Neural cell (in vitro differentiated cells): ENCODE data around the gene LPIN3. TPM values are rescaled to one million over a fixed set of nuclear protein-coding genes. Genes with fewer than 3 reads are reported as not detected.

Experiments
- H2AFZ ChIP-seq: fragments of 200-600, 300-800 bp; sonication (generic), shearing (Covaris generic); 2 replicates; pipeline ENCODE4 v1.6.0; 2014; ENCODE audit warnings: low read depth, mild to moderate bottlenecking, antibody characterized with exemption, low read length, moderate library complexity
- H3F3A ChIP-seq: fragments of 200-600 bp; shearing (Covaris generic); 2 replicates; pipeline ENCODE4 v1.6.1; 2016; ENCODE audit warnings: mild to moderate bottlenecking, moderate library complexity, mixed read lengths, antibody characterized with exemption, low read length; ENCODE audit not compliant: insufficient read depth, poor library complexity, severe bottlenecking
- H3K27ac ChIP-seq: fragments of 200-600, 300-800 bp; sonication (generic), shearing (Covaris generic); 2 replicates; pipeline ENCODE4 v1.5.1; 2014; ENCODE audit warnings: mild to moderate bottlenecking, low read length, moderate library complexity
- H3K27me3 ChIP-seq: fragments of 300-800, 200-600 bp; sonication (generic), shearing (Covaris generic); 2 replicates; pipeline ENCODE4 v1.6.0; 2014; ENCODE audit warnings: mild to moderate bottlenecking, low read depth, low read length, moderate library complexity; ENCODE audit not compliant: insufficient read depth
- H3K36me3 ChIP-seq: fragments of 300-800, 200-600 bp; sonication (generic), shearing (Covaris generic); 2 replicates; pipeline ENCODE4 v1.5.1; 2014; ENCODE audit warnings: mild to moderate bottlenecking, antibody characterized with exemption, low read length, moderate library complexity; ENCODE audit not compliant: insufficient read depth
- H3K4me2 ChIP-seq: fragments of 300-800, 200-600 bp; sonication (generic), shearing (Covaris generic); 2 replicates; pipeline ENCODE4 v1.6.0; 2014; ENCODE audit warnings: mild to moderate bottlenecking, low read length
- H3K4me3 ChIP-seq: fragments of 300-800, 200-600 bp; sonication (generic), shearing (Covaris generic); 2 replicates; pipeline ENCODE4 v1.5.1; 2014; ENCODE audit warnings: mild to moderate bottlenecking, low read length, moderate library complexity
- H3K79me2 ChIP-seq: fragments of 200-600 bp; shearing (Covaris generic); replicated peaks from 2 replicates; pipeline ENCODE4 v1.6.0; 2014; ENCODE audit warnings: mild to moderate bottlenecking, low read length, moderate library complexity; ENCODE audit not compliant: insufficient read depth
- H3K9ac ChIP-seq: fragments of 300-800, 200-600 bp; sonication (generic), shearing (Covaris generic); 2 replicates; pipeline ENCODE4 v1.6.1; 2016; ENCODE audit warnings: mild to moderate bottlenecking, low read length, mixed read lengths
- H3K9me2 ChIP-seq: fragments of 200-600 bp; shearing (Covaris generic); 2 replicates; pipeline ENCODE4 v1.6.1; 2016; ENCODE audit warnings: mild to moderate bottlenecking, low read length, mixed read lengths; ENCODE audit not compliant: insufficient read depth
- H3K9me3 ChIP-seq: fragments of 200-600, 300-800 bp; sonication (generic), shearing (Covaris generic); 2 replicates; pipeline ENCODE4 v1.6.1; 2016; ENCODE audit warnings: mild to moderate bottlenecking, mixed run types, low read length, moderate library complexity, mixed read lengths
- H4K20me1 ChIP-seq: fragments of 200-600 bp; shearing (Covaris generic); 2 replicates; pipeline ENCODE4 v1.6.1; 2016; ENCODE audit warnings: mild to moderate bottlenecking, mixed run types; ENCODE audit not compliant: insufficient read depth
- CTCF ChIP-seq: fragments of 450-650 bp; IDR thresholded peaks from 2 replicates; pipeline ENCODE4 v1.5.1; 2014; ENCODE audit warnings: antibody characterized with exemption, mild to moderate bottlenecking, moderate library complexity; ENCODE audit not compliant: poor library complexity, severe bottlenecking
- EP300 ChIP-seq: fragments of 450-650 bp; conservative IDR thresholded peaks from 2 replicates; pipeline ENCODE4 v1.6.1; 2014; ENCODE audit warnings: antibody characterized with exemption, mild to moderate bottlenecking, moderate library complexity; ENCODE audit not compliant: poor library complexity, severe bottlenecking
- EZH2 ChIP-seq: fragments of 200-600, 300-800 bp; shearing (Covaris generic), sonication (generic); IDR thresholded peaks from 2 replicates; pipeline ENCODE4 v1.6.1; 2014; ENCODE audit warnings: antibody characterized with exemption, low read length, borderline replicate concordance, mild to moderate bottlenecking; ENCODE audit not compliant: insufficient read depth, poor library complexity, severe bottlenecking
- MXI1 ChIP-seq: fragments of 450-650 bp; conservative IDR thresholded peaks from 2 replicates; pipeline ENCODE4 v1.6.1; 2014; ENCODE audit warnings: antibody characterized with exemption, mild to moderate bottlenecking; ENCODE audit not compliant: poor library complexity, severe bottlenecking
- POLR2AphosphoS5 ChIP-seq: IDR thresholded peaks from 2 replicates; pipeline ENCODE4 v1.6.1; 2012
- RAD21 ChIP-seq: fragments of 450-650 bp; conservative IDR thresholded peaks from 2 replicates; pipeline ENCODE4 v1.6.1; 2014; ENCODE audit warnings: antibody characterized with exemption, mild to moderate bottlenecking, moderate library complexity
- REST ChIP-seq: IDR thresholded peaks from 2 replicates; pipeline ENCODE4 v1.6.1; 2012; ENCODE audit warnings: borderline replicate concordance
- SMC3 ChIP-seq: fragments of 450-650 bp; conservative IDR thresholded peaks from 2 replicates; pipeline ENCODE4 v1.6.1; 2014; ENCODE audit warnings: antibody characterized with exemption, mild to moderate bottlenecking, moderate library complexity; ENCODE audit not compliant: poor library complexity
- TAF1 ChIP-seq: IDR thresholded peaks from 2 replicates; pipeline ENCODE4 v1.6.1; 2012; ENCODE audit warnings: low read depth
- polyA plus RNA-seq: library from polyadenylated mRNA; depleted of rRNA; stranded (reverse); fragments of >200 nt; gene quantifications from 2 replicates; pipeline ENCODE4 v1.2.3, GENCODE V29; 2014

LPIN3 gene
- polyA plus RNA-seq, 1 donor from 2014 or later = not detected

DNA sequence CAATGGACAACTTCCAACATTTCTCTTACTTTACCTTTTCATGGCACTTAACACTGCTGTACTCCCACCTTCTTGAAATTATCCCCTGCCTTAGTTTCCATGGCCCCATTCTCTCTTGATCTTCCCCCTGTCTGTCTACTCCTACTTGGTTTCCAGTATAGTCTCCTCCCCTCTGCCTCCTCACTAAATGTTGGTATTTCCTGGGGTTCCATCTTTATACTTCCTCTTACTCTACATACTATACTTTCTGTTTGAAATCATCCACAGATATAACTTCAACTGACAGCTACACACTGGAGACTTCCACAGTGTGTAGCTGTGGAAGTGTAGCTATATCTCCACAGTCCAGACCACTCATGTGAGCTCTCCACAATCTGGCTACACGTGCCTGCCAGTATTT lies 36.6 kb upstream of the LPIN3 start:
- Histone ChIP-seq H3K36me3 (no peaks in the 10 kb centered on the region), H2AFZ (no peak overlapping the region), H3K9me2 (no peaks in the 10 kb centered on the region), H4K20me1 (no peaks in the 10 kb centered on the region), H3K27ac (no peak overlapping the region), H3K9me3 (no peaks in the 10 kb centered on the region), H3F3A (no peaks in the 10 kb centered on the region), H3K79me2 (no peaks in the 10 kb centered on the region), H3K27me3 (no peaks in the 10 kb centered on the region), H3K4me3 (no peak overlapping the region), H3K9ac (no peak overlapping the region), H3K4me2 (no peak overlapping the region)
- TF ChIP-seq EP300 (no peak), POLR2AphosphoS5 (no peak), SMC3 (no peak), MXI1 (no peak), RAD21 (no peak), REST (no peak), TAF1 (no peak)

DNA sequence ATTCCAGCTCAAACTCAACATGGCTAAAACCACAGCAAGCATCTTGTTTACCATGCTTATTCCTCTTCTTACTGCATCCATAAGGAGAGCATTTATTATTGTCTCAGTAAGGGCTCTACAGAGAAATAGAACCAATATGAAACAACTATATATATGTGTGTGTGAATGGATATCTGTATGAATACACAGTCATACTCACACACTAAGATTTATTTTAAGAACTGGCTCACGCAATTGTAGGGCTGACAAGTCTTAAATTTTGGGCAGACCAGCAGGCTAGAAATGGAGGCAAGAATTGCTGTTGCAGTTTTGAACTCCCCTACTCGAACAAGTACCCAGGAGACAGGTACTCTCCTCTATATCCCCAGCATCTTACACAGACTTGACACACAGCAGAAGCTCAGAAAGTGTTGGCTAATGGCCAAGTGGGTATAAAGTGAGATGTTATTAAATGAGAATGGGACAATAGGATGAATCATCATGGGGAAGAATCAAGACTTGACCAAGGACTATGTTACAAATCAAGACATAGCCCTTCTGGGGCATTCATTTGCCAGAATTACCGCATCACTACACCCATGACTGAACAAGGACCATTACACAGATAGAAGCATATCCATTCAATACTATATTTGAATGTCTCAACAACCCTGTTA lies 36.1 kb upstream of the LPIN3 start:
- H3K9ac ChIP-seq = no peak overlapping the region
- no peaks in the 10 kb centered on the region for H3F3A ChIP-seq
- H3K79me2 ChIP-seq = no peaks in the 10 kb centered on the region
- no peaks in the 10 kb centered on the region for H3K36me3 ChIP-seq
- TF ChIP-seq POLR2AphosphoS5 (no peak), MXI1 (no peak), EZH2 (no peak), RAD21 (no peak), EP300 (no peak), CTCF (no peak), TAF1 (no peak), SMC3 (no peak), REST (no peak)
- no peak overlapping the region for H2AFZ ChIP-seq
- no peak overlapping the region for H3K4me3 ChIP-seq
- H3K27ac ChIP-seq = no peak overlapping the region
- H4K20me1 ChIP-seq = no peaks in the 10 kb centered on the region
- H3K9me3 ChIP-seq = no peaks in the 10 kb centered on the region
- H3K4me2 ChIP-seq = no peak overlapping the region
- no peaks in the 10 kb centered on the region for H3K27me3 ChIP-seq
- no peaks in the 10 kb centered on the region for H3K9me2 ChIP-seq
